NCI-H2107 treated with DMSO at 0.1 percent for 48 hours (cell line): Measurements from ENCODE around the gene PAXIP1.
A peak's percentile ranks its signal among the peaks of the same experiment; 100 is the strongest.
"Not testable (repeated sequence)": the region's sequence is repeated elsewhere in the genome, so short reads cannot be mapped to it uniquely, and the experiment has no call there.

ENCODE experiments used
- DNase-seq: peaks from one replicate; lab custom pipeline; 2025; ENCODE audit not compliant: unreplicated experiment; lab: John Stamatoyannopoulos, UW

The PAXIP1 gene

GRCh38 chr7:154950960-154951359 lies 52.0 kb downstream of the PAXIP1 start:
- no peak for DNase-seq

GRCh38 chr7:154947604-154948003 lies 55.3 kb downstream of the PAXIP1 start:
- no peak for DNase-seq

- DNase-seq, result no peak
Measured at GRCh38 chr7:154946166-154946565, 56.8 kb downstream of the PAXIP1 start.

GRCh38 chr7:154943906-154944305 lies 59.0 kb downstream of the PAXIP1 start:
- no peak for DNase-seq

GRCh38 chr7:154942691-154943090 lies 60.2 kb downstream of the PAXIP1 start:
- DNase-seq, result no peak

GRCh38 chr7:154937837-154938236 lies 65.1 kb downstream of the PAXIP1 start:
- no peak for DNase-seq

GRCh38 chr7:154934353-154934952 lies 68.5 kb downstream of the PAXIP1 start:
- DNase-seq, result not testable (repeated sequence)

GRCh38 chr7:154931906-154932305 lies 71.0 kb downstream of the PAXIP1 start:
- no peak for DNase-seq

- DNase-seq, result no peak
Measured at GRCh38 chr7:154929006-154929726, 73.8 kb downstream of the PAXIP1 start.

- peak; percentile 93 for DNase-seq
Measured at GRCh38 chr7:154928136-154929005, 74.6 kb downstream of the PAXIP1 start.

- DNase-seq, result peak; percentile 79
Measured at GRCh38 chr7:154927624-154928125, 75.2 kb downstream of the PAXIP1 start.

GRCh38 chr7:154922472-154922871 lies 80.5 kb downstream of the PAXIP1 start:
- DNase-seq, result not testable (repeated sequence)

GRCh38 chr7:154919344-154920225 lies 83.3 kb downstream of the PAXIP1 start:
- no peak for DNase-seq

GRCh38 chr7:154918741-154919140 lies 84.2 kb downstream of the PAXIP1 start:
- no peak for DNase-seq

GRCh38 chr7:154918266-154918665 lies 84.7 kb downstream of the PAXIP1 start:
- DNase-seq, result no peak

GRCh38 chr7:154917808-154918160 lies 85.1 kb downstream of the PAXIP1 start:
- no peak for DNase-seq

GRCh38 chr7:154916856-154917807 lies 85.8 kb downstream of the PAXIP1 start:
- DNase-seq, result no peak

GRCh38 chr7:154916381-154916780 lies 86.5 kb downstream of the PAXIP1 start:
- no peak for DNase-seq

- DNase-seq, result no peak
Measured at GRCh38 chr7:154915600-154915999, 87.3 kb downstream of the PAXIP1 start.

GRCh38 chr7:154914996-154915380 lies 87.9 kb downstream of the PAXIP1 start:
- DNase-seq, result no peak
